Esophagus muscularis mucosa (tissue), 4 donors: ENCODE data around the gene NUP107. TPM values are rescaled to one million over a fixed set of nuclear protein-coding genes. Genes with fewer than 3 reads are reported as not detected.

Experiments
- DNase-seq: peaks from one replicate; pipeline ENCODE4 v3.0.0-alpha.2; 2017; ENCODE audit errors: extremely low spot score
- H3K27ac ChIP-seq, 4 donors: fragments of 200-600 bp; sonication (generic); replicated peaks in 1 of 4; 1 replicate in 3 of 4; 2 replicates in 1 of 4; pipeline ENCODE4 v1.5.1; 2016 to 2019; ENCODE audit warnings: mild to moderate bottlenecking in 1 of 4
- H3K27me3 ChIP-seq, 4 donors: fragments of 200-600 bp; sonication (generic); one replicate each; pipeline versions ENCODE4 v1.5.1 to v1.6.0; 2016 to 2019
- H3K36me3 ChIP-seq, 4 donors: fragments of 200-600 bp; sonication (generic); one replicate each; pipeline ENCODE4 v1.5.1; 2016 to 2019
- H3K4me1 ChIP-seq, 4 donors: fragments of 200-600 bp; sonication (generic); one replicate each; pipeline ENCODE4 v1.5.1; 2016 to 2019
- H3K4me3 ChIP-seq, 4 donors: fragments of 200-600 bp; sonication (generic); 1 replicate in 2 of 4; 2 replicates in 2 of 4; pipeline ENCODE4 v1.5.1; 2016 to 2019; ENCODE audit warnings: mild to moderate bottlenecking in 4 of 4, moderate library complexity in 1 of 4
- H3K9me3 ChIP-seq, 4 donors: fragments of 200-600 bp; sonication (generic); 1 replicate in 3 of 4; 2 replicates in 1 of 4; pipeline ENCODE4 v1.5.1; 2016 to 2019
- EP300 ChIP-seq: sonication (generic); formaldehyde crosslinking; IDR thresholded peaks from one replicate; pipeline ENCODE4 v1.6.1; 2017; ENCODE audit warnings: antibody characterized with exemption
- POLR2A ChIP-seq: fragments of 450-650 bp; IDR thresholded peaks from one replicate; pipeline ENCODE4 v1.6.1; 2017; ENCODE audit warnings: antibody characterized with exemption, moderate library complexity, mild to moderate bottlenecking, low read depth
- POLR2AphosphoS5 ChIP-seq, 2 donors: sonication (generic); formaldehyde crosslinking; IDR thresholded peaks; one replicate each; pipeline ENCODE4 v1.6.1; 2017; ENCODE audit warnings: antibody characterized with exemption in 2 of 2
- WGBS: methylation state at CpG from one replicate; pipeline ENCODE4 v1.1.5; 2018; 5-methylcytosine and 5-hydroxymethylcytosine counted together
- intact Hi-C: fragments of 100-400 bp; cut with DNase I; formaldehyde crosslinking; loops from one replicate; pipeline ENCODE4 v1.15.1; 2023
- total RNA-seq, 4 donors: library from RNA; depleted of rRNA; stranded (reverse); fragments of >200 nt; gene quantifications; one replicate each; pipeline versions ENCODE4 v1.1.0 to v1.2.1, GENCODE V29; 2016
- TF ChIP-seq, protein P1 (sequence below), 3 experiments: fragments of 200-600 bp in 2 of 3; fragments of 450-650 bp in 1 of 3; sonication (generic) in 2 of 3; IDR thresholded peaks; one replicate each; pipeline ENCODE4 v1.5.1; 2017 to 2019; ENCODE audit warnings: antibody characterized with exemption in 3 of 3, mild to moderate bottlenecking in 2 of 3, moderate library complexity in 1 of 3

Gene NUP107
- total RNA-seq, 4 donors from 2014 or later: 21.6 to 26.1 (median 24.6) TPM

DNA sequence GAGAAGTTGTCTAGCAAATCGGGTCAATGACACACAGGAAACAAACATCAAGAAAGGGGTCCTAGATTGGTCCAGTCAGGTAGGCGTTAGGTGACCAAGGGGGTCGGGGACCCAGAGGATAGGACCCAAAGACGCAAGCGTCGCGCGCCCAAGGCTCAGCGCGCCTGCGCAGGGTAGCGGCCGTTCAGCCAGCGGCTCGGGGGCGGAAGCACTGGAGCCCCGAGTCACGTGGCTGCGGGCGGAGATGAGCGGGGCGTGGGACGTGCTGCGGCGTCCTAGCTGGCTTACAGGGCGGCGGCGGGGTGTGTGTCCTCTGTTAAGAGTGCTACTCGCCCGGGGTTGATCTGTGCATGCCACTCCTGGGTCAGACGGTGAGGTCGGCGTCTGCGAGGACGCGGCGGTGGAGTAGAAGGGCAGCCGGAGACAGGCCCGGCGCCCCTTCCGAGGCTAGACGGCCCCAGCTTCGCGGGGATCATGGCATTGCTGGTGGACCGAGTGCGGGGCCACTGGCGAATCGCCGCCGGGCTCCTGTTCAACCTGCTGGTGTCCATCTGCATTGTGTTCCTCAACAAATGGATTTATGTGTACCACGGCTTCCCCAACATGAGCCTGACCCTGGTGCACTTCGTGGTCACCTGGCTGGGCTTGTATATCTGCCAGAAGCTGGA is 59.3 kb downstream of the NUP107 start, which contains the start of gene SLC35E3:
SLC35E3 (plus strand) TSS at position 273 of the 668 bp plus-strand sequence; CDS start at position 475, 202 bp downstream.
- intact Hi-C loops: loop anchor here (5.0 kb wide), 1 partner anchor 61 kb away; the partner anchor contains the start of gene MDM2
- Histone ChIP-seq H3K27me3 (no peaks in the 10 kb centered on the region), H3K36me3 (peaks cover 0 to 23% (median 2%) of the 10 kb centered on the region in 4 donors), H3K27ac (peak within 1 kb of the TSS; percentile 78 to 81 (median 80)), H3K4me1 (peaks cover 9 to 38% (median 21%) of the 10 kb centered on the region in 4 donors), H3K4me3 (peak within 1 kb of the TSS; percentile 69 to 80 (median 74)), H3K9me3 (no peaks in the 10 kb centered on the region)
- WGBS: under 1% methylated on average over 23 of the region's 52 CpGs
- peak; percentile 96 for DNase-seq
- TF ChIP-seq POLR2AphosphoS5 (IDR thresholded peaks at IDR 0.05) (peak; percentile 84 to 95), EP300 (no peak), POLR2A (no peak)
- TF ChIP-seq, protein P1, sequence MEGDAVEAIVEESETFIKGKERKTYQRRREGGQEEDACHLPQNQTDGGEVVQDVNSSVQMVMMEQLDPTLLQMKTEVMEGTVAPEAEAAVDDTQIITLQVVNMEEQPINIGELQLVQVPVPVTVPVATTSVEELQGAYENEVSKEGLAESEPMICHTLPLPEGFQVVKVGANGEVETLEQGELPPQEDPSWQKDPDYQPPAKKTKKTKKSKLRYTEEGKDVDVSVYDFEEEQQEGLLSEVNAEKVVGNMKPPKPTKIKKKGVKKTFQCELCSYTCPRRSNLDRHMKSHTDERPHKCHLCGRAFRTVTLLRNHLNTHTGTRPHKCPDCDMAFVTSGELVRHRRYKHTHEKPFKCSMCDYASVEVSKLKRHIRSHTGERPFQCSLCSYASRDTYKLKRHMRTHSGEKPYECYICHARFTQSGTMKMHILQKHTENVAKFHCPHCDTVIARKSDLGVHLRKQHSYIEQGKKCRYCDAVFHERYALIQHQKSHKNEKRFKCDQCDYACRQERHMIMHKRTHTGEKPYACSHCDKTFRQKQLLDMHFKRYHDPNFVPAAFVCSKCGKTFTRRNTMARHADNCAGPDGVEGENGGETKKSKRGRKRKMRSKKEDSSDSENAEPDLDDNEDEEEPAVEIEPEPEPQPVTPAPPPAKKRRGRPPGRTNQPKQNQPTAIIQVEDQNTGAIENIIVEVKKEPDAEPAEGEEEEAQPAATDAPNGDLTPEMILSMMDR (IDR thresholded peaks at IDR 0.05): no peak

DNA sequence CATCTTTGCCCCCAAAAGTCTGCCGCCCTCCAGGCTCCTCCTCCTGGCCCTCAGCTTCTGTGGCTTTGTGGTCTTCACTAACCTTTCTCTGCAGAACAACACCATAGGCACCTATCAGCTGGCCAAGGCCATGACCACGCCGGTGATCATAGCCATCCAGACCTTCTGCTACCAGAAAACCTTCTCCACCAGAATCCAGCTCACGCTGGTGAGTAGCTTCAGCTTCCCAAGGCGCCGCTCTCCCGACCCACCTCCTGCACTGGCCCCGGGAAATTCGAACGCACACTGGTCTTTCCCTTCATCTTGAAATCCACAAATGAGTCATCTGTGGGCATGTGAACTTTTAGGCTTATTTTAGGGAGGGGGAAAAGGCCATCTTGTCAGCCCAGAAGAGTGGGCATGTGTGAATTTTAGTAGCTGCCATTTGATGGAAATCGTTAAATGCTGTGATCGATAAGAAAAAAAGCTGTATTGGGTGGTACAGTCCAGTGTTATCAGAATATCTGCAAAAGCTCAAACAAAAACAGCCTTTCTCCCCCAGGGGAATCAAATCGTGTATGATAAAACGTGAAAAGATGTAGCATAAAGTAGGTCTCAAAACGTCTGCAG is 59.9 kb downstream of the NUP107 start:
- Histone ChIP-seq H3K27ac (peak overlapping the region; percentile 78 to 81 (median 80)), H3K4me3 (peak overlapping the region; percentile 69 to 80 (median 74)), H3K9me3 (no peaks in the 10 kb centered on the region), H3K27me3 (no peaks in the 10 kb centered on the region), H3K4me1 (peaks cover 9 to 38% (median 21%) of the 10 kb centered on the region in 4 donors), H3K36me3 (peaks cover 0 to 17% (median 2%) of the 10 kb centered on the region in 4 donors)
- TF ChIP-seq POLR2A: no peak
- no peak for TF ChIP-seq EP300
- no peak for TF ChIP-seq POLR2AphosphoS5 (IDR thresholded peaks at IDR 0.05)
- TF ChIP-seq, protein P1 (IDR thresholded peaks at IDR 0.05): no peak
- intact Hi-C loops: loop anchor here (5.0 kb wide), 1 partner anchor 61 kb away; the partner anchor contains the start of gene MDM2
- WGBS: 3% methylated on average over 14 of the region's 15 CpGs
- DNase-seq: peak; percentile 92

DNA sequence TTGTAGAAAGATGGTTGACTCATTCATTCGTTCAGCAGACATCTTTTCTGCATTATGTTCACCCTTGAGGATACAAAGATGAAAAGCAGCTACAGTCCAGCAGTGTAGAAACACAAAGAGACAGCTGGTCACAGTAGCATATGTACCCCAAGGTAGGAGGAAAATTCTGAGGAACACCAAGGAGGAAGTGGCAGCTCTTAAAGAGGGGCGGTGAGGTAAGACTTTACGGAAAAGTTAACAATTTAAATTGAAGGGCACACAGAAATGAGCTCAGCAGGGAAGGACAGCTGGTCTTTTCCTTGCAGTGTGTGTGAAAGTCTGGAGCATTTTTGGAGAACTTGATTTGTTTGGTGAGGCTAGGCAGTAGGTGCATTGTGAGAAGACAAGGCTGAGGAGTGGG is 62.7 kb downstream of the NUP107 start:
- Histone ChIP-seq H3K27ac (no peak overlapping the region), H3K4me1 (peaks cover 9 to 38% (median 21%) of the 10 kb centered on the region in 4 donors), H3K9me3 (no peaks in the 10 kb centered on the region), H3K36me3 (peaks cover 0 to 33% (median 22%) of the 10 kb centered on the region in 4 donors), H3K27me3 (no peaks in the 10 kb centered on the region), H3K4me3 (no peak overlapping the region)
- no peak for DNase-seq
- TF ChIP-seq POLR2AphosphoS5 (IDR thresholded peaks at IDR 0.05): no peak
- TF ChIP-seq EP300: no peak
- TF ChIP-seq, protein P1 (IDR thresholded peaks at IDR 0.05): no peak
- no peak for TF ChIP-seq POLR2A
- intact Hi-C loops: loop anchor here (5.0 kb wide), 1 partner anchor 58 kb away; the partner anchor contains the start of gene MDM2
- 91% methylated on average over 3 of the region's 3 CpGs for WGBS

DNA sequence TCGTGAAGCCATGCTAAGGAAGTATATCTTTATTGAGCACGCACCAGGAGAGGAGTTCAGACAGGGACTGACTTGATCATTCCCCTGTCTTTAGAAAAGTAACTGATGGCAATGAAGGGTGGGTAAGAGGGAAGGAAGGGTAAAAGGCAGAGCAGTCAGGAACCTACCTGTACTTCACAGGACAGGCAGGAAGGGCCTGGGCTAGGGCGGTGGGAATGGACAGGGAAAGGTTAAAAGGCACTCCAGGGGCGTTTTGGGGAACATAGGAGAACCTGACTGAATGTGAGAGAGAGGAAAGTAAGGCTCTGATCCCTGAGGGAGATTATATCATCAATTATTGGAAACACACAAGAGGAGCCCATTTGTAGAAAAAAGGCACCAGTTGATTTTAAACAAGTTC is 63.1 kb downstream of the NUP107 start:
- Histone ChIP-seq H3K36me3 (peaks cover 2 to 37% (median 26%) of the 10 kb centered on the region in 4 donors), H3K4me1 (peaks cover 9 to 38% (median 21%) of the 10 kb centered on the region in 4 donors), H3K4me3 (no peak overlapping the region), H3K27me3 (no peaks in the 10 kb centered on the region), H3K27ac (no peak overlapping the region), H3K9me3 (no peaks in the 10 kb centered on the region)
- TF ChIP-seq, protein P1 (IDR thresholded peaks at IDR 0.05): no peak
- TF ChIP-seq EP300 (no peak), POLR2AphosphoS5 (IDR thresholded peaks at IDR 0.05) (no peak), POLR2A (no peak)
- WGBS: 90% methylated on average over 4 of the region's 4 CpGs
- no peak for DNase-seq
- intact Hi-C loops: loop anchor here (5.0 kb wide), 1 partner anchor 57 kb away; the partner anchor contains the start of gene MDM2
